HTERT RPE-1 (cell line): ENCODE results near the gene PRDM16.

Experiments
- in situ Hi-C: fragments of 300-500 bp; cut with MboI; formaldehyde crosslinking; loops from 4 replicates; pipeline ENCODE4 v1.14.3; 2020; ENCODE audit warnings: low sequenced_read_pairs

PRDM16 gene

GRCh38 chr1:3219791-3220467 is 150.9 kb downstream of the PRDM16 start:
- in situ Hi-C loops: no loop called here

- in situ Hi-C loops: no loop called here
Measured at GRCh38 chr1:3221112-3222041, 152.4 kb downstream of the PRDM16 start.

GRCh38 chr1:3222042-3222692 is 153.2 kb downstream of the PRDM16 start:
- in situ Hi-C loops: no loop called here

GRCh38 chr1:3225661-3226060 is 156.7 kb downstream of the PRDM16 start:
- in situ Hi-C loops: no loop called here

- in situ Hi-C loops: no loop called here
Measured at GRCh38 chr1:3226191-3226590, 157.2 kb downstream of the PRDM16 start.

GRCh38 chr1:3226701-3227350 is 157.8 kb downstream of the PRDM16 start:
- in situ Hi-C loops: no loop called here

GRCh38 chr1:3227351-3227704 is 158.3 kb downstream of the PRDM16 start:
- in situ Hi-C loops: no loop called here

GRCh38 chr1:3227893-3228292 is 158.9 kb downstream of the PRDM16 start:
- in situ Hi-C loops: no loop called here

GRCh38 chr1:3229081-3229725 is 160.2 kb downstream of the PRDM16 start:
- in situ Hi-C loops: no loop called here

- in situ Hi-C loops: no loop called here
Measured at GRCh38 chr1:3230553-3230952, 161.6 kb downstream of the PRDM16 start.

- in situ Hi-C loops: no loop called here
Measured at GRCh38 chr1:3231245-3231644, 162.2 kb downstream of the PRDM16 start.

GRCh38 chr1:3231826-3232225 is 162.8 kb downstream of the PRDM16 start:
- in situ Hi-C loops: no loop called here

- in situ Hi-C loops: no loop called here
Measured at GRCh38 chr1:3233031-3233430, 164.0 kb downstream of the PRDM16 start.

GRCh38 chr1:3233551-3233950 is 164.5 kb downstream of the PRDM16 start:
- in situ Hi-C loops: no loop called here

- in situ Hi-C loops: no loop called here
Measured at GRCh38 chr1:3234281-3234680, 165.3 kb downstream of the PRDM16 start.

GRCh38 chr1:3234956-3235355 is 166.0 kb downstream of the PRDM16 start:
- in situ Hi-C loops: no loop called here

GRCh38 chr1:3235496-3235895 is 166.5 kb downstream of the PRDM16 start:
- in situ Hi-C loops: no loop called here

- in situ Hi-C loops: no loop called here
Measured at GRCh38 chr1:3236361-3236760, 167.4 kb downstream of the PRDM16 start.

- in situ Hi-C loops: no loop called here
Measured at GRCh38 chr1:3236955-3237354, 168.0 kb downstream of the PRDM16 start.

GRCh38 chr1:3237570-3237969 is 168.6 kb downstream of the PRDM16 start:
- in situ Hi-C loops: no loop called here
